A673 (cell line): ENCODE measurements around the gene ZNF827. TPM values are rescaled to one million over a fixed set of nuclear protein-coding genes. Genes with fewer than 3 reads are reported as not detected.
A peak's percentile ranks its signal among the peaks of the same experiment; 100 is the strongest.

Source experiments
- BruUV-seq: library from RNA; stranded (reverse); fragments of 400-500 nt; replicated peaks from 2 replicates; lab custom pipeline; 2021; lab: Mats Ljungman, UMichigan
- CTCF ChIA-PET: fragments of 300-600 bp; sonication (Branson Sonifier 250); formaldehyde crosslinking; loops from one replicate; lab custom pipeline; 2022; ENCODE audit warnings: antibody characterized with exemption; lab: Charles Lee
- POLR2A ChIA-PET: fragments of 300-600 bp; sonication (Branson Sonifier 250); formaldehyde crosslinking; loops from one replicate; lab custom pipeline; 2022; ENCODE audit warnings: antibody characterized with exemption; ENCODE audit not compliant: low non-redundant PET; lab: Charles Lee
- DNase-seq: peaks from one replicate; pipeline ENCODE4 v3.0.0-alpha.2; 2015; ENCODE audit warnings: low spot score
- H3K27ac ChIP-seq: fragments of 200-600 bp; sonication (generic); 2 replicates; pipeline ENCODE4 v1.5.1; 2016; ENCODE audit warnings: mixed run types, low read depth, mild to moderate bottlenecking, mixed read lengths, antibody characterized with exemption, low read length; ENCODE audit not compliant: poor library complexity, severe bottlenecking
- H3K27me3 ChIP-seq: fragments of 200-600 bp; sonication (generic); replicated peaks from 2 replicates; pipeline ENCODE4 v1.6.1; 2017; ENCODE audit warnings: mixed run types, low read depth, mild to moderate bottlenecking, mixed read lengths, antibody characterized with exemption, low read length; ENCODE audit not compliant: insufficient read depth, poor library complexity
- H3K36me3 ChIP-seq: fragments of 200-600 bp; sonication (generic); 2 replicates; pipeline ENCODE4 v1.6.1; 2016; ENCODE audit warnings: mixed run types, mild to moderate bottlenecking, mixed read lengths, antibody characterized with exemption, low read length; ENCODE audit not compliant: insufficient read depth, poor library complexity, severe bottlenecking
- H3K4me1 ChIP-seq: fragments of 200-600 bp; sonication (generic); 2 replicates; pipeline ENCODE4 v1.6.1; 2017; ENCODE audit warnings: mixed run types, mild to moderate bottlenecking, mixed read lengths, antibody characterized with exemption, low read length; ENCODE audit not compliant: insufficient read depth, poor library complexity, severe bottlenecking
- H3K4me3 ChIP-seq: fragments of 200-600 bp; sonication (generic); 2 replicates; pipeline ENCODE4 v1.5.1; 2016; ENCODE audit warnings: low read depth, mixed run types, mild to moderate bottlenecking, mixed read lengths, low read length; ENCODE audit not compliant: poor library complexity, severe bottlenecking
- H3K9me3 ChIP-seq: fragments of 200-600 bp; sonication (generic); 2 replicates; pipeline ENCODE4 v1.6.1; 2016; ENCODE audit warnings: mixed run types, low read depth, mild to moderate bottlenecking, mixed read lengths, antibody characterized with exemption, low read length; ENCODE audit not compliant: poor library complexity, severe bottlenecking
- CTCF ChIP-seq: fragments of 300-800, 200-600 bp; sonication (generic); conservative IDR thresholded peaks from 2 replicates; pipeline ENCODE4 v1.5.1; 2017; ENCODE audit warnings: low read depth, mild to moderate bottlenecking, antibody characterized with exemption, low read length, moderate library complexity, mixed read lengths
- EZH2 ChIP-seq: fragments of 200-600 bp; sonication (generic); IDR thresholded peaks from 2 replicates; pipeline ENCODE4 v1.6.1; 2017; ENCODE audit warnings: borderline replicate concordance, low read depth, mild to moderate bottlenecking, mixed read lengths, antibody characterized with exemption, low read length; ENCODE audit not compliant: poor library complexity, severe bottlenecking
- intact Hi-C: fragments of 100-400 bp; cut with micrococcal nuclease; formaldehyde crosslinking; loops from one replicate; pipeline ENCODE4 v1.10.0; 2022; ENCODE audit not compliant: unreplicated experiment
- total RNA-seq: library from RNA; stranded (reverse); gene quantifications from 2 replicates; pipeline ENCODE4 v1.2.3, GENCODE V29; 2021

Gene ZNF827
- total RNA-seq, 1 experiment from 2014 or later: 20.0 TPM

- no TSS peak for BruUV-seq
- no peak for DNase-seq
- ChIA-PET CTCF (no interaction called here), POLR2A (no interaction called here)
- Histone ChIP-seq H3K4me3 (no peak overlapping the region), H3K27me3 (no peaks in the 10 kb centered on the region), H3K4me1 (no peaks in the 10 kb centered on the region), H3K27ac (no peak overlapping the region), H3K36me3 (no peaks in the 10 kb centered on the region), H3K9me3 (peaks cover 4% of the 10 kb centered on the region)
- TF ChIP-seq EZH2: no peak
- TF ChIP-seq CTCF: no peak
- intact Hi-C loops: no loop called here
Measured at GRCh38 chr4:145785391-145786008, 153.1 kb downstream of the ZNF827 start.

GRCh38 chr4:145784036-145784435, 154.6 kb downstream of the ZNF827 start:
- Histone ChIP-seq H3K4me3 (no peak overlapping the region), H3K9me3 (peaks cover 4% of the 10 kb centered on the region), H3K4me1 (no peaks in the 10 kb centered on the region), H3K27me3 (no peaks in the 10 kb centered on the region), H3K27ac (no peak overlapping the region), H3K36me3 (no peaks in the 10 kb centered on the region)
- ChIA-PET CTCF (no interaction called here), POLR2A (no interaction called here)
- intact Hi-C loops: no loop called here
- DNase-seq: no peak
- BruUV-seq: no TSS peak
- TF ChIP-seq CTCF (no peak), EZH2 (no peak)

GRCh38 chr4:145782756-145783155, 155.9 kb downstream of the ZNF827 start:
- CTCF ChIA-PET: no interaction called here
- H3K36me3 ChIP-seq: no peaks in the 10 kb centered on the region
- no peak for TF ChIP-seq EZH2
- no peak for TF ChIP-seq CTCF
- H3K9me3 ChIP-seq: peaks cover 4% of the 10 kb centered on the region
- no peak overlapping the region for H3K27ac ChIP-seq
- H3K27me3 ChIP-seq: no peaks in the 10 kb centered on the region
- no peaks in the 10 kb centered on the region for H3K4me1 ChIP-seq
- POLR2A ChIA-PET: no interaction called here
- intact Hi-C loops: no loop called here
- peak; percentile 42 for DNase-seq
- H3K4me3 ChIP-seq: no peak overlapping the region
- no TSS peak for BruUV-seq
